ENCODE data around the gene PADI2.

PADI2 gene

DNA sequence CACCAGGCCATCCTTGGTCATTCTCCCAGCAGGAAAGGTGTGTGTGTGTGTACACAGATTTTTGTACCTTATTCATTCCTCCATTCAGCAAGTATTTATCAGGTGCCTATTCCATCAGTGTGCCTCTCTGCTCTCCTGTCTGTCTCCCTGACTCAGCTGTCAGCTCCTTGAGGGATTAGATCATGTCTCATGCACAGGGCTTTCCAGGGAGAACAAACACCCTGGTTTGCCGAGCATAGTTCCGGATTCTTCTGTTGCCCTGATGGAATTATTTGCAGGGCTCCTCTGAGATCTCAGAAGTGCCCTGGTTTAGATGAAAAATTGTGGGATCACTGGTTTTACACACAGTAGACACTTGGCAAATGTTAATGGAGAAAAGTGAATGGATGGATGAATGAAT, 57.4 kb downstream of the PADI2 start:
- Mint-ChIP-seq H3K4me1 (peaks cover 30% of the 10 kb centered on the region), H3K4me3 (no peak overlapping the region), H3K9me3 (peaks cover 4% of the 10 kb centered on the region), H3K27me3 (ENCODE audit: low read depth) (peaks cover 9% of the 10 kb centered on the region), H3K27ac (peak overlapping the region in 1 of 3 experiments; percentile 28), H3K36me3 (ENCODE audit: low read depth) (no peaks in the 10 kb centered on the region)
- TF ChIP-seq, protein P1, sequence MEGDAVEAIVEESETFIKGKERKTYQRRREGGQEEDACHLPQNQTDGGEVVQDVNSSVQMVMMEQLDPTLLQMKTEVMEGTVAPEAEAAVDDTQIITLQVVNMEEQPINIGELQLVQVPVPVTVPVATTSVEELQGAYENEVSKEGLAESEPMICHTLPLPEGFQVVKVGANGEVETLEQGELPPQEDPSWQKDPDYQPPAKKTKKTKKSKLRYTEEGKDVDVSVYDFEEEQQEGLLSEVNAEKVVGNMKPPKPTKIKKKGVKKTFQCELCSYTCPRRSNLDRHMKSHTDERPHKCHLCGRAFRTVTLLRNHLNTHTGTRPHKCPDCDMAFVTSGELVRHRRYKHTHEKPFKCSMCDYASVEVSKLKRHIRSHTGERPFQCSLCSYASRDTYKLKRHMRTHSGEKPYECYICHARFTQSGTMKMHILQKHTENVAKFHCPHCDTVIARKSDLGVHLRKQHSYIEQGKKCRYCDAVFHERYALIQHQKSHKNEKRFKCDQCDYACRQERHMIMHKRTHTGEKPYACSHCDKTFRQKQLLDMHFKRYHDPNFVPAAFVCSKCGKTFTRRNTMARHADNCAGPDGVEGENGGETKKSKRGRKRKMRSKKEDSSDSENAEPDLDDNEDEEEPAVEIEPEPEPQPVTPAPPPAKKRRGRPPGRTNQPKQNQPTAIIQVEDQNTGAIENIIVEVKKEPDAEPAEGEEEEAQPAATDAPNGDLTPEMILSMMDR (IDR thresholded peaks at IDR 0.05; ENCODE audit: unreplicated experiment in 3 of 3) = no peak

DNA sequence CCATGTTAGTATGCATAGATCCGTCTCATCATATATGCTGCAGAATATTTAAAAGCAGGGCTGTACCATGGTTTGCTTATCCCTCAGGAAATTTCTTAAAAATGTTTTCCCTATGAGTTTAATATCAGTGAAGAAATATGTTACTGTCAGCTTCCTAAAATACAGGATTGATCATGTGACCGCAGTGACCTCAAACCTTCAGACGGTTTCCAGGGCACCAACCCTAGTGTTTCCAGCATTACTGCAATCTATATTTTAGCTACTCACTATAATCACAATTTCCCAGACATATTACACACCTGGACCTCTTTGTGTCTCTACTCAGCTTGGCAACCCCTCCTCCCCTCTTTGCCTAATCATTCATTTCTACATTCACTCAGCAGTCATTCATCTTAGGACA, 57.8 kb downstream of the PADI2 start:
- Mint-ChIP-seq H3K36me3 (ENCODE audit: low read depth) (no peaks in the 10 kb centered on the region), H3K4me1 (peaks cover 32% of the 10 kb centered on the region), H3K27ac (peak overlapping the region in 1 of 3 experiments; percentile 28), H3K9me3 (peaks cover 4% of the 10 kb centered on the region), H3K4me3 (no peak overlapping the region), H3K27me3 (ENCODE audit: low read depth) (peaks cover 9% of the 10 kb centered on the region)
- TF ChIP-seq, protein P1 (IDR thresholded peaks at IDR 0.05; ENCODE audit: unreplicated experiment in 3 of 3) = no peak

DNA sequence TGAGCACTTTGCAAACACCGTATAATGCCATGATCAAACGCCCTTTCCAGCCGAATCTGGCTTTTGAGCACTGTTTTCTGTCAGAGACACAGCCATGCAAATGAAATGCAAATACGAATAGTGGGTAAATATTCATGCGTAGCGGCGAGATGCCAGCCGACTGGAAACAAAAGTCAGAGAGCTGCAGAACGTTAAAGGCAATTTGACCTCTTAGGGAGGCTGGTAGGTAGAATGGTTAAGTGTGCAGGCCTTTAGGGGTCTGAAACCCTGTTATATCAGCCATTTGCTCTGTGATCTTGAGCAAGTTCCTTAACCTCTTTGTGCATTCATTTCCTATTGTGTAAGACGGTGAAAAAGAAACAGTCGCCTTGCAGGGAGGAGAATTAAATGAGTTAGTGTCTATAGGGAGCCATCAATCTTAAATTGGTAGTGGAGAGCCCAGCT, 58.9 kb downstream of the PADI2 start:
- TF ChIP-seq, protein P1 (IDR thresholded peaks at IDR 0.05; ENCODE audit: unreplicated experiment in 3 of 3) = no peak
- peak overlapping the region in 2 of 3 experiments; percentile 7 to 29 for H3K27ac Mint-ChIP-seq
- peaks cover 44% of the 10 kb centered on the region for H3K4me1 Mint-ChIP-seq
- H3K27me3 Mint-ChIP-seq (ENCODE audit: low read depth) = peaks cover 9% of the 10 kb centered on the region
- H3K36me3 Mint-ChIP-seq (ENCODE audit: low read depth) = no peaks in the 10 kb centered on the region
- H3K4me3 Mint-ChIP-seq = no peak overlapping the region
- peaks cover 4% of the 10 kb centered on the region for H3K9me3 Mint-ChIP-seq

DNA sequence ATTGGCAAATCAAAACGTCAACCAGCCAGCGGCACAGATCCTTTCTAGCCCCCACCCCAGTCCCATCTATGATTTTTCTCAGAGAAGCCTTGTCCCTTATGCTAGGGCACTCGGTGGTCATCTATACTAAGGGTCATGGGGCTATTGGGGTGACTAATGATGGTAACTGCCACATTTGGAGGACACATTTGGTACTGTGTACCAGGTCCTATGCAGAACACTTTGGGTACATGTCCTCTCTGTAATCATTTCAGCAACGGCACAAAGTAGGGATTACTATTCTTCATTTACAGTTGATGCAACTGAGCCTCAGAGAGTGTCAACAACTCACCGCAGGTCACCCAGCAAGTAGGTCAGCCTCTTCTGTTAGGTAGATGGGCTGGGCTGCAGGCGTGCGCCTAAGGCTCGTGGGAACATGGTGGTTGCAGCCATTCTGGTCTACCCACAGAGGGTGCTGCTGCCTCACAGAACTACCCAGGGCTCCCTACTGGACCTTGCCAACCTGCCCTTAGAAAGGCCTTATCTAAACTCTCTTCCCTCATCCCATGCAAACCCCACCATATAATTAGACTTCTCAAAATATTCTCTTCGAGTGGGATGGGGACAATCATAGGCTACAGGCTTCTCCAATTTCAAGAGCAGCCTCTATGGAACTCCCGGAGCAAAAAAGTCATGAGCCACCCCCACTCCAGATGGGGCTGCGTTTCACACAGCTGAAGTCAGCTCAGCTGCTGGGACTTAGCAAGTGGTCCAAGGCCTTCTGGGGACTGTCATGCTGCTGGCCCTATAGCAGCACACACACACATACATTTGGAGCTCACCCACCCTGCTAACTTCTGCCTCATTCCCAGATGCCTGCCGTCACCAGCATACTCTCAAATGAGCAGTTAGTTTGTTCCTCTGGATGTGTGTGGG, 59.6 kb downstream of the PADI2 start:
- peak overlapping the region in 2 of 3 experiments; percentile 7 to 29 for H3K27ac Mint-ChIP-seq
- TF ChIP-seq, protein P1 (IDR thresholded peaks at IDR 0.05; ENCODE audit: unreplicated experiment in 3 of 3) = peak; percentile 73 to 76 (median 74)
- peak overlapping the region in 1 of 3 experiments; percentile 25 for H3K4me3 Mint-ChIP-seq
- H3K36me3 Mint-ChIP-seq (ENCODE audit: low read depth) = no peaks in the 10 kb centered on the region
- peaks cover 45% of the 10 kb centered on the region for H3K4me1 Mint-ChIP-seq
- peaks cover 4% of the 10 kb centered on the region for H3K9me3 Mint-ChIP-seq
- peaks cover 9% of the 10 kb centered on the region for H3K27me3 Mint-ChIP-seq (ENCODE audit: low read depth)

DNA sequence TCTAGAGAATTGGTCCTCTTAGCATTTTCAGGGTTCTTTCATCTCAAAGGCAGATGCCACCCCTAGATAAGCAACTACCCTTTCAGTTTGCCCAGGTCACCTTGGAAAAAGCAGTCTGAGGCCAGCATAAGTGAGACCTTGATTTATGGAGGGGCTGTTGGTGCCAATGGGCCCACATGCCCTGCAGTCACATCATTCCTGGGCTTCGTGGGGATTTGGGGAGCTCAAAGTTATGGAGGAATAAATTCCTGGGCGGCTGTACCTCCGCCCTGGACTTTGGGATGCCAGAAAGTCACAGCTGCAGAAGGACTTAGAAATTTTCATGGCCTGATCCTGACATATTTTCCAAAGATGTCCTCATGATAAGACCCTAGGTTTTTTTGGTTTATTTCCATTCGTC, 62.7 kb downstream of the PADI2 start:
- Mint-ChIP-seq H3K4me1 (peaks cover 50% of the 10 kb centered on the region), H3K27me3 (ENCODE audit: low read depth) (peaks cover 12% of the 10 kb centered on the region), H3K27ac (peak overlapping the region; percentile 61 to 77 (median 63)), H3K36me3 (ENCODE audit: low read depth) (no peaks in the 10 kb centered on the region), H3K9me3 (no peaks in the 10 kb centered on the region), H3K4me3 (peak overlapping the region in 2 of 3 experiments; percentile 19 to 67)
- TF ChIP-seq, protein P1 (IDR thresholded peaks at IDR 0.05; ENCODE audit: unreplicated experiment in 3 of 3) = no peak

Measured in nephron (organoid).